Measurements from ENCODE around the gene HNF4A. TPM values are rescaled to one million over a fixed set of nuclear protein-coding genes. Genes with fewer than 3 reads are reported as not detected.

Gene HNF4A
- total and polyA plus RNA-seq, 2 experiments from 2014 or later: 0.09 TPM; not detected in 1

- H3K36me3 ChIP-seq: no peaks in the 10 kb centered on the region
- H3K27ac ChIP-seq: no peak overlapping the region
- peaks cover 6% of the 10 kb centered on the region for H3K27me3 ChIP-seq
- H3K4me1 ChIP-seq (ENCODE audit: low read depth): no peaks in the 10 kb centered on the region
- no peaks in the 10 kb centered on the region for H3K9me3 ChIP-seq (ENCODE audit: low read depth)
- DNase-seq (ENCODE audit: low read depth in 1 of 2, low spot score in 1 of 2): no peak
- no peak for TF ChIP-seq CTCF (IDR thresholded peaks at IDR 0.05; ENCODE audit: low read depth, low read length)
- no peak overlapping the region for H3K4me3 ChIP-seq
Measured at GRCh38 chr20:44425923-44426322, 70.4 kb downstream of the HNF4A start.

GRCh38 chr20:44426879-44427790 is 71.6 kb downstream of the HNF4A start:
- Histone ChIP-seq H3K4me1 (ENCODE audit: low read depth) (no peaks in the 10 kb centered on the region), H3K9me3 (ENCODE audit: low read depth) (no peaks in the 10 kb centered on the region), H3K4me3 (no peak overlapping the region), H3K27ac (no peak overlapping the region), H3K27me3 (peaks cover 6% of the 10 kb centered on the region), H3K36me3 (no peaks in the 10 kb centered on the region)
- no peak for DNase-seq (ENCODE audit: low read depth in 1 of 2, low spot score in 1 of 2)
- no peak for TF ChIP-seq CTCF (IDR thresholded peaks at IDR 0.05; ENCODE audit: low read depth, low read length)

DNA sequence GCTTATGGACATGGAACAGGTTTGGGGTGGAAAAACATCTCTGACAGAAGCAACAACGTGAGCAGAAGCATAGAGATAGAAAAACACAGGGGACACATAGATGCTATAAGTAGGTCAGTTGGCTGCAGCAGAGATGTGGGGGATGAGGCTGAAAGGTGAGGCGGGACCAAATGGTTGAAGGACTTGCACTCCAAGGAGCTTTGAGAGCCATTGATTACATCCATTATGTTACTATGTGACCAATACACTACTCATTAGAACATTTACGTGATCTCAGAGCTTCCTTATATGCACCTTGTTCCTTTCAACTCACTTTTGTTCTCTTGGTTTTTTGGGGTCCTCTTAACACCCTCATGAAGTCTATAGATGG is 72.3 kb downstream of the HNF4A start:
- Histone ChIP-seq H3K4me1 (ENCODE audit: low read depth) (no peaks in the 10 kb centered on the region), H3K36me3 (no peaks in the 10 kb centered on the region), H3K27ac (no peak overlapping the region), H3K9me3 (ENCODE audit: low read depth) (no peaks in the 10 kb centered on the region), H3K4me3 (no peak overlapping the region), H3K27me3 (peaks cover 6% of the 10 kb centered on the region)
- DNase-seq (ENCODE audit: low read depth in 1 of 2, low spot score in 1 of 2): no peak
- no peak for TF ChIP-seq CTCF (IDR thresholded peaks at IDR 0.05; ENCODE audit: low read depth, low read length)

DNA sequence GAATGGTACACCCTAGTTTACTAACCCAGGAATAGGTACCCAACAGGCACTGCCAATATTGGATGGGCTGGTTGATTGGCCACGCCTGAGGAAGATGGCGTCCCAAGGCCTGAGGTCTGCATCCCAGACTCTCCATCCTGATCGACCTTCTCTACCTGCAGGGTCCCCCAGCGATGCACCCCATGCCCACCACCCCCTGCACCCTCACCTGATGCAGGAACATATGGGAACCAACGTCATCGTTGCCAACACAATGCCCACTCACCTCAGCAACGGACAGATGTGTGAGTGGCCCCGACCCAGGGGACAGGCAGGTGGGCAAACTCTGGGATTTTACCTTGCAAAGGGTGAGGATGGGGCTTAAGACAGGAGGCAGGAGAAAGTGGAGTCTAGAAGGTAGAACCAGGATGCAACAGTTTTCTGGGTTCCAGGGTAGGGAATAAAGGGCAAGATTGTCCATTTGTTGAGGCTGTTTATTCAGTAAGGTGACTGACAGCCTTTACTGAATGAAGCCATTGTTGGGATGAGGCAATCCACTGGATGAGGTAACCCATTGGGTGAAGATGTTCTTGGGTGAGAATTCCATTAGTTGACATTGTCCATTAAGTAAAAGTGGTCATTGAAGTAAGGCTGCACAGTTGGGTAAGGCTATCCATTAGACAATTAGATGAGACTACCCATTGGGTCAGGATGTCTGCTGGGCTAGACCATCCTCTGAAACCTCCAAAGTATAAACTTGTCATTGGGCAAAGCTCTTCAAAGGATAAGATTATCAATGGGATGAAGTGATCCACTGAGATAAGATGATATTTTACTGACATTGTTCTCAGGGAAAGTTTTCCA is 72.9 kb downstream of the HNF4A start:
- Histone ChIP-seq H3K27ac (no peak overlapping the region), H3K4me3 (no peak overlapping the region), H3K36me3 (no peaks in the 10 kb centered on the region), H3K9me3 (ENCODE audit: low read depth) (no peaks in the 10 kb centered on the region), H3K4me1 (ENCODE audit: low read depth) (no peaks in the 10 kb centered on the region), H3K27me3 (peaks cover 6% of the 10 kb centered on the region)
- no peak for DNase-seq (ENCODE audit: low read depth in 1 of 2, low spot score in 1 of 2)
- no peak for TF ChIP-seq CTCF (IDR thresholded peaks at IDR 0.05; ENCODE audit: low read depth, low read length)

GRCh38 chr20:44429017-44429339 is 73.5 kb downstream of the HNF4A start:
- no peak overlapping the region for H3K4me3 ChIP-seq
- no peaks in the 10 kb centered on the region for H3K9me3 ChIP-seq (ENCODE audit: low read depth)
- no peaks in the 10 kb centered on the region for H3K36me3 ChIP-seq
- DNase-seq (ENCODE audit: low read depth in 1 of 2, low spot score in 1 of 2): no peak
- TF ChIP-seq CTCF (IDR thresholded peaks at IDR 0.05; ENCODE audit: low read depth, low read length): no peak
- H3K4me1 ChIP-seq (ENCODE audit: low read depth): no peaks in the 10 kb centered on the region
- H3K27me3 ChIP-seq: peaks cover 3% of the 10 kb centered on the region
- H3K27ac ChIP-seq: no peak overlapping the region

Data from cardiac muscle cell (in vitro differentiated cells and primary cell).